Esophagus mucosa (tissue), 1 donor: ENCODE data around the gene KLHL2. TPM values are rescaled to one million over a fixed set of nuclear protein-coding genes. Genes with fewer than 3 reads are reported as not detected.

Source experiments
- total RNA-seq: library from RNA; stranded (reverse); gene quantifications from one replicate; pipeline ENCODE4 v1.2.4, GENCODE V29; 2023
- donor health status: DM: yes; HTN: yes; CAD: no.

KLHL2 gene
- total RNA-seq, 1 donor from 2014 or later = 26.7 TPM

Other genes with a start within 250 kb of the KLHL2 start
- gene TRIM61, start 229.9 kb upstream of the KLHL2 start, total RNA-seq = not detected
- not detected for gene TRIM60, start 175.6 kb upstream of the KLHL2 start, total RNA-seq
- gene TRIM75, start 153.7 kb upstream of the KLHL2 start, total RNA-seq = not detected
- gene TMEM192, start 94.7 kb upstream of the KLHL2 start, total RNA-seq = 6.4 TPM
- 173 TPM for gene MSMO1, start 120.1 kb downstream of the KLHL2 start, total RNA-seq
- 15.4 TPM for gene CPE, start 171.4 kb downstream of the KLHL2 start, total RNA-seq